GM12872 (cell line): Measurements from ENCODE around the gene ANKDD1A.

Experiments
- CTCF ChIP-seq: IDR thresholded peaks from 3 replicates; pipeline ENCODE4 v1.5.1; 2011; ENCODE audit warnings: low read depth, mild to moderate bottlenecking, low read length, moderate library complexity; ENCODE audit not compliant: insufficient read depth

The ANKDD1A gene

GRCh38 chr15:64942356-64942755 is 30.7 kb downstream of the ANKDD1A start:
- TF ChIP-seq CTCF = no peak

- TF ChIP-seq CTCF = no peak
Observed at GRCh38 chr15:64943512-64944225, 32.0 kb downstream of the ANKDD1A start.

- no peak for TF ChIP-seq CTCF
Observed at GRCh38 chr15:64944961-64945360, 33.3 kb downstream of the ANKDD1A start.

- TF ChIP-seq CTCF = no peak
Observed at GRCh38 chr15:64947211-64947610, 35.5 kb downstream of the ANKDD1A start.

- TF ChIP-seq CTCF = no peak
Observed at GRCh38 chr15:64948916-64949315, 37.2 kb downstream of the ANKDD1A start.

GRCh38 chr15:64949383-64950186 is 37.9 kb downstream of the ANKDD1A start:
- TF ChIP-seq CTCF = no peak

- TF ChIP-seq CTCF = no peak
Observed at GRCh38 chr15:64950888-64951287, 39.2 kb downstream of the ANKDD1A start.
